ENCODE results near the gene TRPM1.

Gene TRPM1

GRCh38 chr15:31104003-31104402, 2.5 kb upstream of the TRPM1 start:
- no peak for TF ChIP-seq CTCF (IDR thresholded peaks at IDR 0.05; ENCODE audit: low read depth, low read length, missing control alignments)
- in situ Hi-C loops (cut with HindIII; ENCODE audit: low sequenced_read_pairs), result no loop called here
- no peak overlapping the region for H3K4me3 ChIP-seq (ENCODE audit: low read depth, low read length)
- no peak for DNase-seq (ENCODE audit: low read depth)

GRCh38 chr15:31102374-31103342, 1.1 kb upstream of the TRPM1 start:
- in situ Hi-C loops (cut with HindIII; ENCODE audit: low sequenced_read_pairs), result no loop called here
- no peak for DNase-seq (ENCODE audit: low read depth)
- TF ChIP-seq CTCF (IDR thresholded peaks at IDR 0.05; ENCODE audit: low read depth, low read length, missing control alignments), result no peak
- H3K4me3 ChIP-seq (ENCODE audit: low read depth, low read length), result no peak overlapping the region

- in situ Hi-C loops (cut with HindIII; ENCODE audit: low sequenced_read_pairs), result no loop called here
- TF ChIP-seq CTCF (IDR thresholded peaks at IDR 0.05; ENCODE audit: low read depth, low read length, missing control alignments), result no peak
- DNase-seq (ENCODE audit: low read depth), result no peak
- H3K4me3 ChIP-seq (ENCODE audit: low read depth, low read length), result no peak overlapping the region
Observed at GRCh38 chr15:31102039-31102321, 455 bp upstream of the TRPM1 start.

- TF ChIP-seq CTCF (IDR thresholded peaks at IDR 0.05; ENCODE audit: low read depth, low read length, missing control alignments), result no peak
- no peak for DNase-seq (ENCODE audit: low read depth)
- in situ Hi-C loops (cut with HindIII; ENCODE audit: low sequenced_read_pairs), result no loop called here
- H3K4me3 ChIP-seq (ENCODE audit: low read depth, low read length), result no peak overlapping the region
Observed at GRCh38 chr15:31100738-31101137, 787 bp downstream of the TRPM1 start.

- no peak for DNase-seq (ENCODE audit: low read depth)
- in situ Hi-C loops (cut with HindIII; ENCODE audit: low sequenced_read_pairs), result no loop called here
- no peak overlapping the region for H3K4me3 ChIP-seq (ENCODE audit: low read depth, low read length)
- TF ChIP-seq CTCF (IDR thresholded peaks at IDR 0.05; ENCODE audit: low read depth, low read length, missing control alignments), result no peak
Observed at GRCh38 chr15:31098953-31099740, 2.4 kb downstream of the TRPM1 start.

GRCh38 chr15:31098491-31098917, 3.0 kb downstream of the TRPM1 start:
- DNase-seq (ENCODE audit: low read depth), result no peak
- no peak for TF ChIP-seq CTCF (IDR thresholded peaks at IDR 0.05; ENCODE audit: low read depth, low read length, missing control alignments)
- no peak overlapping the region for H3K4me3 ChIP-seq (ENCODE audit: low read depth, low read length)
- in situ Hi-C loops (cut with HindIII; ENCODE audit: low sequenced_read_pairs), result no loop called here

Data from astrocyte of the cerebellum (primary cell).